HG02943 (cell line): ENCODE data around the gene TNFAIP2.

ENCODE experiments used
- ATAC-seq: cut with Tn5 transposase; IDR thresholded peaks from one replicate; pipeline ENCODE4 v1.9.1; 2021; ENCODE audit warnings: mild to moderate bottlenecking, low read depth, moderate library complexity; ENCODE audit not compliant: unreplicated experiment

The TNFAIP2 gene

DNA sequence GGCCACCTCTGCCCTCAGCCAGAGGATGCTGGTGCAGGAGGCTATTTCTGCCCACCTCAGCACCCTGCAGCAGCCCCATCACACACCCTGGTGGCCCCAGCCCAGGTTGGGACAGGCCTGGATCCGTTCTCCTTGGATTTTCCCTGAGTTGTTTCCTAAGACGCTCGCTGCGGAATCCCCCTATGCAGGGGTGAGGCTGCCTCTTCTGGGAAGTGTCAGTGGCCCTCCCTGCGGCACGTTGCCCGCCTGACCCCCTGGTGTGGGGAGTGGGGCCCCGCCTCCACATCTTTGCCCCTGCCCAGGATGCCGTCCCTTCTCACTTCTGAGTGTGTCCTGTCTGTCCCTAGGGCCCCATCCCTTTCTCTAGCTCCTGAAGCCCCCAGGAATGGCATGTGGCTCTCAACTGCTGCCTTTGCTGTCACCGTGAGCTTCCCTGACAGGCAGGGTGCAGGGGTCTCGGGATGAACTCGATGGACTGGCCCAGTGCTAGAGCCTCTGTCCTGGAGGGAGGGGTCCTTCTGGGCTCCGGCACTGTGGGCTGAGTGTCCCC, 29.3 kb upstream of the TNFAIP2 start:
- ATAC-seq = no peak

DNA sequence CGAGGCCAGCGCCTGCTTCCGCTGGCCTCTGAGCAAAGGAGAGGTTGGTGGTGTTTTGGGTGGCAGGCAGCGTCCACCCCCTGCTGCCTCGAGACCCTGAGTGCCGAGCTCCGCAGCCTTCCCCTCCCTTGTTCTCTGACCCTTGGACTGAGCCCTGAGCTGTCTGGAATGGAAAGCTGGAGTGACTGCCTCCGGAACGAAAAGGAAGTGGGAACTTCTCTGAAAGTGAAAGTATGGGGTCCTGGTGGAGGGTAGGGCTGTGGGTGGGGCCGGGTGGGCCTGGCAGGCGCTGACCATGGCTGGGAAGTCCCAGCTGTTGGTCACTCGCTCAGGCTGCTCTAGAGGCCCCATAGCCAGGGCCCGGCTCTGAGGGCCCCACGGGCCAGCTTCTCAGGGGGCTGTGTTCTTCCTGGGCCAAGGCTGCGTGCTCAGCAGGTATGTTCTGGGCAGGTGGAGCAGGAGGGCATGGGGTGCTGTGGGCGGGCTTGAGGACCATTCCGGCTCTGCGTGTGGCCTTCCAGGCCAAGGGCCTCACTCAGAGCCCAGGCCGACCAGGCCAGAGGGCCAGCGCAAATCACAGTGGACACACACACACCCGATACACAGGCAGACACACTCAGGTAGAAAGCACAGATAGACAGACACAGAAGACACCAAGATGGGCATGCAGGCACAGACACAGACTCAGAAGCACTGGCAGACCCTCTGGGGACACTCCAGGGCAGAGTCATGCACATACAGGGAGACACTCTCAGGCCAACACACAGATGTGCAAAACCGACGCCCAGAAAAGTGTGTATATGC, 28.7 kb upstream of the TNFAIP2 start, which contains the start of gene EXOC3L4:
Gene EXOC3L4 (plus strand): TSS at position 320 of the 804 bp plus-strand sequence. CDS start 5,495 bp downstream, outside the sequence.
- no peak for ATAC-seq

DNA sequence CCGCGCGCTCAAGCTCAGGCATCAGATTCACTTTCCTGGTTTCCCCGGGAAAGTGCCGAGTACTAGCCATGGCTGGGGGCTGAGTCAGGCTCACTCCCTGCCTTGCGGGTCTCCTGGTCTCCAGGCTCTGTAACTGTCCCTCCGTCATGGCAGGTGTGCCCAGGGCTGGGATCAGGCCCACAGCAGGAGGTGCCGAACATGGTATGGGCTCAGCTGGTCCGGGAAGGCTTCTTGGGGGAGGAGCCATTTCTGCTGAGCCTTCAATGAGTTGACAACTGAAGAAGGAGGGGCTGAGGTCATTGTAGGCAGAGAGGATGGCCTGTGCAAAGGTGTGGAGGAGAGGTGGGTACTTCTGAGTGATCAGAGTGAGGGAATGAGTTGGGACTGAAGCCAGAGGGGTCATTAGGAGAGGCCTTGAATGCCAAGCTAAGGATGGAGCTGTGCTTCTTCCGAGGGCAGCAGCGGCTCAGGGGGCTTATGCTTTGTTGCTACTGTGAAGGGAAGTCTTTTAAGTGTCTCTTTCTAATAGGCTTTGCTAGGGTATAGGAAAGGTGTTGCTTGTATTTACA, 28.0 kb upstream of the TNFAIP2 start:
- no peak for ATAC-seq

DNA sequence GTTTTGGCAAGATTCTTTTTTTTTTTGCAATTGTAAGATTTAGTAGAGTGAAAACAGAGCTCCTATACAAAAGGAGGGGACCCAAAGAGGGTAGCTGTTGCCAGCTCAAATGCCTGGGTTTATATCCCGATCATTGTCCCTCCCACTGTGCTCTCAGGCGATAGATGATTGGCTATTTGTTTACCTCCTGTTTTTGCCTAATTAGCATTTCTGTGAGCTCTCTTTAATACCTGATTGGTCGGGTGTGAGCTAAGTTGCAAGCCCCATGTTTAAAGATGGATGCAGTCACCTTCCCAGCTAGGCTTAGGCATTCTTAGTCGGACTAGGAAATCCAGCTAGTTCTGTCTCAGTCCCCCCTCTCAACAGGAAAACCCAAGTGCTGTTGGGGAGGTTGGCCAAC, 26.9 kb upstream of the TNFAIP2 start:
- no peak for ATAC-seq

DNA sequence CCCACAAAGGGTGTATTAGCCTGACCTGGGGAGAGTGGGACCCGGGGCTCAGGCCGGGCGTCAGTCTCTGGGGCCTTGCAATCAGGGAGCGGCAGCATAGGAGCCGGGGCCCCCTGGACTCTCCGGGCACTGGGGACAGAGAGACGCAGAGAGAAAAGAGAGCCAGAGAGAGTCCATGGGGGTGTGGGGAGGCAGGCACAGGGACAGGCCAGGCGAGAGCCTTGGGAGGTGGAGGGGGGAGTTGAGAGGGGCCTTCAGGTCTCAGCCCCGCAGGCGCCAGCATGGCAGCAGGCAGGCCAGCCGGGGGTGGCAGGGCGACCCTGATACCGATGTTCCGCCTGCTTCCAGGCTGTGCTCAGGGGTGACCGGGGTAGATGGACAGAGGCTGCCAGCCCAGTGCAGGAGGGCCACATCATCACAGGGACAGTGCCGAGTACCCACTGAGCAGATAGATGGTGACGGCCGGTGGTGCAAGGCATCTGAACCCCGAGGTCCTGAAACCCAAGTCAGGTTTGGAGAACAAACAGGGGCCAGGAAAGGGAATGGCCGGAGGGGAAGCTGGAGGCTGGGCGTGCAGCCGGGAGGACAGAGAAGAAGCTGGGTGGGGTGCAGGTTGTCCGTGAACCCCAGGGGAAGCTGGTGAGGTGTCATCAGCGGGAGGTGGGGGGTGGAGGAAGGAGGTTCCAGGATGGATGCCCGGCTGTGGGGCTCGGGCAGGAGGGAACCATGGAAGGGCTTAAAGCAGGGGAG, 25.8 kb upstream of the TNFAIP2 start:
- ATAC-seq = no peak

DNA sequence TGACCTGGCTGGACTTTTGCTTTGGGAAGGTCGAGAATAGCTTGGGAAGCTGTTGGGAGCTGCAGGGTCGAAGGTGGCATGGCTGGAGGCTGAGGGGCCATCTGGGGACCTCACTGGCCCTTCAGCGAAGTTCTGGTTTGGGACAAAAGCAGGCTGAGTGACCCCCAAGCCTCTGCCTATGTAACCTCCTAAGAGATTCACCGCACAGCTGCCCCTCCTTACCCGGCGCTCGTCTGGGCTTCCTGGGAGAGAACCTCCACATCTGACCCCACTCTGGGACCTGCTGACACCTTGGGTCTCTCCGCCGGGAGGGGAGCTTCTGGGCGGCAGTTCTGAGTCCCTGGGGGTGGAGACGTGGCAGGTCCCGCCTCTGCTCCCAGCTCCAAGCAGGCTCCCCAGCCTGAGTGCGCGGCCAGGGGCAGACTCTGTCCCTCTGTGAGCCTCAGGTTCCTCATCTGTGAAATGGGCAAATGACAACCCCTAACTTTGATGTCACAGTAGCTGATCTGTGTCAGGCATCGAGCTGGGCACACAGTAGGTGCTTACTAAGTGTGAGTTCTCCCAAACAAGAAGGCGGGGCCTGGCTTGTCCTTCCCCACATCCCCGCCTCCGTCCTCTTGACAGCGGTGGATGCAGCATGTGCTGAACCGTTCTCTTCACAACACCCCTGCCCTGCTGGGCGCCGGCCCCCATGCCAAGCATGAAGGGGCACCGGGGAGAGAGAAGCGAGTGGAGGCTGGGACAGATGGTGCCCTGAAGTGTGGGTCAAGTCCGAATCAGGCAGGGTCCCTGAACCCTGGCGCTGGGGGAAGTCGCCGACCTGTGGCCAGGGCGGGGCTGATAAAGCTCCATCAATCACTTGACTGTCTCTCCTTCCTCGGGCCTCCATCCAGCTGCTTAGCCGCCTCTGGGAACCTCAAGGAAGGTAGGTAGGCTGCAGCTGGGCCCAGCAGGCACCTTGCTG, 25.0 kb upstream of the TNFAIP2 start:
- ATAC-seq = no peak

DNA sequence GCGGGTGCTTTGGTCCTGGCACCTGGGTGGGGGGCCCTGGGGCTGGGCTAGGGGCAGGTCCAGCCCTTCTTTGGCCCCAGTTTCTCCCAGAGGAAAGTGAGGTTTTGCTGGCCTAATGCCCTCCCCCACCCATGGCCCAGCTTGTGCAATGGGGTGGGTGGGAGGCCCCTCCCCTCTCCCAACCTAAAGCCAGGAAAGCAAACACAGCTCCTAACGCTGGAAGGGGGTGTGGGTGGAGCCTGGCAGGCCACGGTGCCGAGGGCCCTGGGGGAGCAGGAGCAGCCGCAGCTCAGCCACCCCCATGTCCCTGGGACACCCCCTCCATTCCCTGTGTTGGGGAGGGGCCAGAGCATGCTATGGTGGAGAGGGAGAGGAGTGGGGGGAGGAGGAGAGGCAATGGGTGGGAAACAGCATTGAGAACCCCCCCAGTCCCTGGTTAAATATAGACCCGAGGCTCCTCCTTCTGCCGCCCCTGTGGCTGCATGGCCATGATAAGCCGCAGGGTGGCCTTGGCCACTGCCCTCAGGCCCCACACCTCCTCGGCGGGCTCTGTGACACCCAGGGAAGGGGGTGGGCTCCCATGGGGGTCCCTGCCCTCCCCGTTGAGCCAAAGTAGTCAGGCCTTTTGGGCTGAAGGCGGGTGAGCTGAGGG, 24.1 kb upstream of the TNFAIP2 start:
- no peak for ATAC-seq

DNA sequence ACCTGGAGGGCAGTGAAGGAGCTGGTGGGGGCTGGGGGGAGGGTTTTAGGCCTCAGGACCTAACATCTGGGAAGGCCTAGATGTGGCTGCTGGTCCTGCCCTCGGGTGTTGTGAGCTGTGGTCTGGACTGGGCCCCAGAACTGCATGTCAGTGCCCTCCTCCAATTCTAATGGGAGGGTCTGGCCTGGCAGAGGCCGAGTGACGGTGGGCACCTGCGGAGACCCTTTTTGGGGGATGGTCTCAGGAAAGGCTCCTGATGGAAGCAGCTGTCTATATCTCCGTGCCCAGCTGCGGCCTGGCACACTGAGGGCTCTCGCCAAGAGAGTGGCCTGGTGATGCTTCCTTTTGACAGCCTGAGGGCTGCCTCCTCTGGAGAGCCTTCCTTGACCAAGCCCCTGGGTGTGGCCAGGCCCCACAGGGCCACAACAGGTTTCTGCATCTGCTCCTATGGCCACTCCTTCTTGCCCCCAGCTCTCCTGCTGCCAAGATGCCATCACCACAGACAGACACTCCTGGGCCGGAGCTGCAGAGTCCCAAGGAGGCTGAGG, 23.5 kb upstream of the TNFAIP2 start:
- no peak for ATAC-seq

DNA sequence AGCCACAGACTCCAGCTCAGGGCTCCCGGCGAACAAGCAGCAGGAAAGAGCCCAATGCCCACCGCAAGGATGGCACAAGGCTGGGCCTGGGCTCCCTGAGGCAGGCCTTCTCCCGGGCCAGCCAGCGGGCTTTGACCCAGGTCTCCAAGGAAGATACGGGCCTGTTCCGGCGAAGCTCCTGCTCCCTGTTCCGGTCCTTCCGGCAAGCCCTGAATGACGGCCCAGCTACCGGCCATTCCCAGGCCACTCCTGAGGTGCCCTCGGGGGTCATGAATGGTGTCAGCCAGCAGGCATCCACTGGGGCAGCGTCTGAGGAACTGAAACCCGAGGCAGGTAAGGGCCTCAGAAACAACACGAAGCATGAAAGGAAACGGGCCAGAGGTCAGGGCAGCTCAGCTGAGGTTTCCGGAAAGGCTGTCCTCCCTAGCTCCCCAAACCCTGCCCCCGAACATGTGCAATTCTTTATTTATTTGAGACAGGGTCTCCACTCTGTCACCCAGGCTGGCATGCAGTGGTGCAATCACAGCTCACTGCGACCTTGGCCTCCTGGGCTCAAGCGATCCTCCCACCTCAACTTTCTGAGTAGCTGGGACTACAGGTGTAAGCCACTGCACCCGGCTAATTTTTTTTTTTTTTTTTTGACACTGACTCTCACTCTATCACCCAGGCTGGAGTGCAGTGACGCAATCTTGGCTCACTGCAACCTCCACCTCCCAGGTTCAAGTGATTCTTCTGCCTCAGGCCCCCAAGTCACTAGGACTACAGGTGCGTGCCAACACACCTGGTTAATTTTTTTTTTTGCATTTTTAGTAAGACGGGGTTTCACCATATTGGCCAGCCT, 22.8 kb upstream of the TNFAIP2 start:
- ATAC-seq = no peak

DNA sequence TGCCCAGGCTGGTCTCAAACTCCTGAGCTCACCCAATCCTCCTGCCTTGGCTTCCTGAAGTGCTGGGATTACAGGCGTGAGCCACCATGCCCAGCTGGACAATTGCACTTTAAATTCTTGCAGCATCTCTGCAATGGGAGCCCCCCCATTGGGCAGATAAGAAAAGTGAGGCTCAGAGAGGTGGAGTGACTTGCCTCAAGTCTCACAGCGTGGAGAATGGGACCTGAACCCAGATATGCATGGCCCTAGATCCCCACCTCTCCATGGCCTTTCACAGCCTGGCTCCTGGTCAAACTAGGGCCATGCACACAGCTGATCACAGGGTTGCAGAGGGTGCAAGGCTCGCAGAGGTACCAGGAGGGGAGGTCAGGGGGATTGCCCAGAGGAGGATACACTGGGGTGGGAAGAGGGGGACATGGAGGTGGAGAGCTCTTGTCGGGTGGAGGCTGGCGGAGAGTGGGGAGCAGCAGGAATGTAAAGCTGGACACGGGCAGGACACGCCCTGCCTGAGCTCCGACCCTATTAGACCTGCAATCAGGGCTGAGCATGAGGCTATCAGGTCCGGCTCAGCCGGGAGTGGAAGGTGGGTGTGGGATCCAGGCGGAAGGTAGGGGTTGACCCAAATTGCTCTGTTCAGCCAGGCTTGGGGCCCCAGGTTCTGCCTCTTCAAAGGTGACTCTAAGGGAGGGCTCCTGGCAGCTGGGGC, 21.9 kb upstream of the TNFAIP2 start:
- no peak for ATAC-seq

DNA sequence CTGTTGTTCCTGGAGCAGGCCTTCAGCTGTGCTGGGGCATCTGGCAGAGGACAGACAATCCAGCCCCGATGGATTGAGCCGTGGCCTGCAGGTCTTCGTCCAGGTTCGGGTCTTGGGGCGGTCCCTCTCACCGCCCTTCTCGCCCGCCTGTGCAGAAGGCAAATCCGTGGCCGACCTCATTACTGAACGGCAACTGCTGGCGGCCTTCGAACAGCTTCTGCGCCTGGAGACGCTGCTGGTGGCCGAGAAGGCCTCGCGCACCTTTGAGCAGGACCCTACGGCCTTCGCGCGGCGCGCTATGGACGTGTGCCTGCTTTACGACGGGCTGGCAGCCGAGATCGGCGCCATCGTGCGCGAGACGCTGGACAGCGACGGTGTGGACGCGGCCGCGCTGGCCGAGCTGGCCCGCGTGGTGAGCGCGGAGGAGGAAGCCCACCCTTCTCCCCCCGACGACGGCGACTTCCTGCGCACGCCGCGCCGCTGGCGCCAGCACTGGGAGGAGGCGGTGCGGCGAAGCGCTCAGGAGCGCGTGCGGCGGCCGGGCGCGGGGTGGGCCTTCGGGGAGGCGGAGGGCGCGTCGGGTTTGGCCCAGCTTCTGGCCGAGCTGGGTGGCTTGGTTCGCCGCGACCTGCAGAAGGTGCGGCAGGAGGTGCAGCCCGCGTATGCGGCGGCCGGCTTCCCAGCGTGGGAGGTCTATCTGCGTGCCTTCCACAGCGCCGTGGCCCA, 21.1 kb upstream of the TNFAIP2 start:
- no peak for ATAC-seq

DNA sequence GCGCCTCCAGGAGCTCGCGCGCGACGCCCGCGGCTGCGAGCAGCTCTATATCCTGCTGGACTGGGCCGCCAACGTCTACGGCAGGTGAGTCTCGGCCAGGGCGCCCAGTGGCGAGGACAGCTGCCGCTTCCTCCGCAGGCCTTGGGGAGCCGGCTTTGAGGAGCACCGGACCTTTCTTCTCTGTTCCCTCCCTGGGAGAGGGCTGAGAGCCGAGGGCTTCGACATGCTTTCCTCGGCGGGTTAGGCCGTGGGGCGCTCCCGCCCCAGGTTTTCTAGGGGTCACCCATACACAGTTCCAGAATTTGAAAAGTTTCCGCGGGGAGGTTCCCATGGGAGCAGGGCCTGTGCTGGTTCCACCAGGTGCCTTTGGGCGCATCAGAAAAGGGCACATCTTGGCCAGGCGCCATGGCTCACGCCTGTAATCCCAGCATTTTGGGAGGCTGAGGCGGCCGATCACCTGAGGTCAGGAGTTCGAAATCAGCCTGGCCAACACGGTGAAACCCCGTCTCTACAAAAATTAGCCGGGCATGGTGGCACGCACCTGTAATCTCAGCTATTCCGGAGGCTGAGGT, 20.5 kb upstream of the TNFAIP2 start:
- ATAC-seq = no peak

DNA sequence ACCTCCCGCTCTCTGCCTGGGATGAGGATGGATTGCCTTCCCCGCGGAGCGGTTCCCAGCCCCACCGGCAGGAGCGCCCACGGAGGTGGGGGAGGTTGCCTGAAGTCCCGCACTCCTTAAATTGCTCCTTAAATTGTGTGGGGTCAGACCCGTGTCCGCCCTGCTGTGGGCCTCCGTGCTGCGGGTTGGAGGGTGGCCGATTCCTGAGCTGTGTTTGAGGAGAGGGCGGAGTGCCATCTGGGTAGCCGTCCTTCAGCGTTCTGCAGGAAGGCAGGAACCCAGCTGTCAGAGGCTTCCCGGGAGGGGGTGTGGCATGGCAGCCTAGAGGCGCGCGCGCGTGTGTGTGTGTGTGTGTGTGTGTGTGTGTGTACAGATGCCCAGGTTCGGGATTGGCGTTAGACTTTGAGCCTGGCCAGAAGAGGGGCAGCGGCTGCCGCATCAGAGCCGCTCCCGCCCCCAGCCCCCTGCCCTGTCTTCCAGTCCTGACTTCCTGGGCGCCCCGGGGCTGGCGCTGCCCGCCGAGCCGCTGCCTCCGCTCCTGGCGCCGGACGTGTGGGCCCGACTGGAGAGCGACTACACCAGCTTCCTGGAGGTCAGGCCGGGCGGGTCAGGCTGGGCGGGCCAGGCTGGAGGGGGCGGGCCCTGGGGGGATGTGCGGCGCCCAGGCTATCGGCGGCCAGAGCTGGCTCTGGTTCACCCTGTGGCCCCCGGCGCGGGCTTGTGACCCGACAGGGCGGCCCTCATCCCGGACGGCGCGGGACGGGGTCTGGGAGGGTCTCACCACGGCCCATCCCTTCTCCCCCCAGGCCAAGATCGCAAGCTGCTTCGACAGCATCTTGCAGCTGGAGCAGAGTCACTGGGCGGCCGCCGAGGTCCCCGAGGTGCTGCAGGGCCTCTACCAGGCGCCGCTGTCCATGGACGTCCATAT, 19.5 kb upstream of the TNFAIP2 start:
- no peak for ATAC-seq

DNA sequence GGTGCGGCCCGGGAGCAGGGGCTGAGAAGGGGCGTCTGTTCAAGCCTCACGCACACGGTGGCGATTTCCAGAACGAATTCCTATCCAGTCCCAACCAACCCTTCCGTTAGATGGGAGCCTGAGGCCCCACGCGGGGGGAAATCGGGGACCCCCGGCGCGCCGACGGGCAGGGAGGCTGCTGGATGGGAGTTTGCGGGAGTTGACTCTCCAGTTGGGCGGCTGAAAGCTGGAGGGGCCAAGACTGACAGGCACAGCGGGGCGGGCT, 18.9 kb upstream of the TNFAIP2 start:
- ATAC-seq = no peak

DNA sequence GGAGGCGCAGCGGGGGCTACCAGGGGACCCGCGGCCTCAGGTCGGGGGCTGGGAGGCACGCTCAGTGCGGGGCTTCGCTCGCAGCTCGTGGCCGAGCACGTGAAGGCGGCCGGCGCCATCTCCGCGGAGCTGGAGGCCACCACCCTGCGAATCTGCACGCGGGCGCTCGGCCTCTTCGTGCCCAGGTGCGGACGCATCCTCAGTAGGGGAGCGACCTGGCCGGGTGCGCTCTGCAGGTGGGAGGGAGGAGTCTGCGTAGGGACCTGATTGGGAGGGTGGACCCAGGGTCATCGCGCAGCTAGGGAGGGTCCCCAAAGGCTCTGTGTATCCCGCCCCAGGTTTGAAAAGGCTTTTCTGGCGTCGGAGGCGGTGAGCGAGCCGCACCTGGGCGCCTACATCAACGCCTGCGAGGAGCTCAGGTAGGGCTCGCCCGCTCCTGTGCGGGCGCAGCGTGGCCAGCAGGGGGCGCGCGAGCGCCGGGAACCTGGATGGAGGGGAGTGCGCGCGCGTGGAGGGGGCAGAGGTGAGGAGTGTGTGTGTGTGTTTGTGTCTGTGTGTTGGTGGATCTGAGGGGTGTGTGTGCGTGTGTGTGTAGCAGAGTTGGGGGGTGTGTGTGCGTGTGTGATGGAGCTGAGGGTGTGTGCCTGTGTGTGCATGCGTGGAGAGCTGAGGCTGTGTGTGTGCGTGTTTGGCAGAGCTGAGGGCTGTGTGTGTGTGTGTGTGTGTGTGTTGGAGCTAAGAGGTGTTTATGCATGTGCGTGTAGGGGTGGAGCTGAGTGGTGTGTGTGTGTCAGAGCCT, 18.4 kb upstream of the TNFAIP2 start:
- no peak for ATAC-seq
